Measurements from ENCODE around the gene HSP90AB1. TPM values are rescaled to one million over a fixed set of nuclear protein-coding genes. Genes with fewer than 3 reads are reported as not detected.

HSP90AB1 gene
- total and polyA plus RNA-seq, 9 of the 15 experiments (the other 6 are each of a cell fraction or from before 2014, with no cell fraction given) = 1,780 to 3,358 (median 2,262) TPM

- no peak for FAIRE-seq
- POLR2A ChIA-PET = interaction anchor here (0.5 to 8.7 kb wide), 6 partner anchors 10 to 241 kb away, joined by 3 to 116 read pairs (median 4); partner anchors contain the start of gene AARS2
- in situ Hi-C loops (cut with MboI) = no loop called here
These were observed 52.0 kb downstream of the HSP90AB1 start for GRCh38 chr6:44298864-44299263.

DNA sequence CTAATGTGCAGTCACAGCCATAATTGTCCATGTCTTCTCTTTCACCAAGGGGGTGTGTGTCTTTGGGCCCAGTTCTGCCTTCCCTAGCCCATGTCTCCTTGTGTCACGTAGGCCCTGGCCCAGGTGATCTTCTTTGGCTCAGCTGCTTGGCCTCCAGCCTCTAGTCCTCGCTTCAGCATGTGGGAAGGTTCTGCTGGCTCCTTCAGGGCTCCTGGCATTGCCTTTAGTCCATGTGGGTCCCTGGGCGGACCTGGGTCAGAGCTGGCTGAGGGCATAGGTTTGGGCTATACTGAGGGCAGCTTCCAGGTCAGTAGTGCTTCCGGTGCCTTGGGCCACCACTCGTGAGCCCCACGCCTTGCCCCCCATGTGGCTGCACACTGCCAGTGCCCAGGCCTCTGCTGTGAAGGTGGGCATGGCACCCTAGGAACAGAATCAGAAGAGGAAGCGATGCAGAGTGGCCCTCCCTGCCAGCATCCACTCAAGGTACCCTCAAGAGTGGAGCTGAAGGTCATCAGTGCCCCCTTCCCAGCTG lies 53.5 kb downstream of the HSP90AB1 start:
- Histone ChIP-seq H3K79me2 (ENCODE audit: control insufficient read depth, insufficient read depth, low read length) (no peaks in the 10 kb centered on the region), H3K9me3 (replicated peaks; ENCODE audit: control insufficient read depth, insufficient read depth, low read depth, low read length) (no peaks in the 10 kb centered on the region), H3K36me3 (ENCODE audit: control insufficient read depth, insufficient read depth, low read length) (peaks cover 53% of the 10 kb centered on the region), H3K9me1 (ENCODE audit: control insufficient read depth, insufficient read depth, low read length) (no peaks in the 10 kb centered on the region), H3K4me1 (replicated peaks in 1 of 2; ENCODE audit: control insufficient read depth in 2 of 2, insufficient read depth in 2 of 2, low read length in 2 of 2) (peaks cover 2 to 27% of the 10 kb centered on the region in 2 experiments; a peak in 4 of 5 replicates), H3K4me2 (ENCODE audit: insufficient read depth, low read length) (no peak overlapping the region), H3K27ac (ENCODE audit: extremely low read depth, low read depth, low read length) (no peak overlapping the region), H3K9ac (ENCODE audit: insufficient read depth in 1 of 2, low read depth in 2 of 2, low read length in 2 of 2) (no peak overlapping the region), H4K20me1 (replicated peaks; ENCODE audit: control insufficient read depth, insufficient read depth, low read length) (peaks cover 7% of the 10 kb centered on the region; the same call in 1 of the 2 replicates), H3K4me3 (no peak overlapping the region), H2AFZ (ENCODE audit: low read depth, low read length) (no peak overlapping the region), H3K27me3 (ENCODE audit: control insufficient read depth in 2 of 2, insufficient read depth in 2 of 2, low read length in 2 of 2) (peaks cover 20 to 25% of the 10 kb centered on the region in 2 experiments; a peak in 4 of 5 replicates)
- 77% methylated on average over 7 of the region's 7 CpGs for WGBS (ENCODE audit: insufficient coverage, low coverage, missing lambda C conversion rate)
- intact Hi-C loops (cut with micrococcal nuclease) (no loop called here), in situ Hi-C loops (cut with MboI) (no loop called here)
- TF ChIP-seq POLR2A (conservative IDR thresholded peaks at IDR 0.05) = peak; percentile 10; the same call in 1 of the 2 replicates
- no peak for TF ChIP-seq HMGN3 (IDR thresholded peaks at IDR 0.05; ENCODE audit: borderline replicate concordance, extremely low read depth, insufficient read length, low read depth, low read length)
- ChIA-PET CTCF (ENCODE audit: low intra/inter-chr PET ratio) (no interaction called here), POLR2A (interaction anchor here (0.6 to 2.3 kb wide), 8 partner anchors 9 to 146 kb away, joined by 3 to 7 read pairs (median 3); partner anchors contain the start of gene AARS2)
- DNase-seq (ENCODE audit: extremely low read depth in 1 of 4, low spot score in 3 of 4) (no peak), FAIRE-seq (no peak), ATAC-seq (no peak)
- no TSS peak for BruUV-seq (replicated peaks)

More at GRCh38 chr6:44298864-44299263, 52.0 kb downstream of the HSP90AB1 start:
- CTCF ChIA-PET (ENCODE audit: low intra/inter-chr PET ratio) = interaction anchor here (0.6 to 0.7 kb wide), 2 partner anchors 31 to 1205 kb away, joined by 3 to 5 read pairs; no protein-coding TSS in a partner anchor
- Histone ChIP-seq H3K9ac (ENCODE audit: insufficient read depth in 1 of 2, low read depth in 2 of 2, low read length in 2 of 2) (peak overlapping the region in 1 of 2 experiments; percentile 0; a peak in 1 of 4 replicates), H3K4me1 (replicated peaks in 1 of 2; ENCODE audit: control insufficient read depth in 2 of 2, insufficient read depth in 2 of 2, low read length in 2 of 2) (peaks cover 0 to 16% of the 10 kb centered on the region in 2 experiments; a peak in 4 of 5 replicates), H2AFZ (ENCODE audit: low read depth, low read length) (no peak overlapping the region), H3K36me3 (ENCODE audit: control insufficient read depth, insufficient read depth, low read length) (peaks cover 38% of the 10 kb centered on the region; the same call in 2 of the 3 replicates), H3K4me2 (ENCODE audit: insufficient read depth, low read length) (no peak overlapping the region), H3K4me3 (no peak overlapping the region), H4K20me1 (replicated peaks; ENCODE audit: control insufficient read depth, insufficient read depth, low read length) (peaks cover 9% of the 10 kb centered on the region; the same call in 1 of the 2 replicates), H3K27me3 (ENCODE audit: control insufficient read depth in 2 of 2, insufficient read depth in 2 of 2, low read length in 2 of 2) (peaks cover 24 to 30% of the 10 kb centered on the region in 2 experiments; a peak in 4 of 5 replicates), H3K27ac (ENCODE audit: extremely low read depth, low read depth, low read length) (no peak overlapping the region), H3K9me1 (ENCODE audit: control insufficient read depth, insufficient read depth, low read length) (no peaks in the 10 kb centered on the region), H3K9me3 (replicated peaks; ENCODE audit: control insufficient read depth, insufficient read depth, low read depth, low read length) (no peaks in the 10 kb centered on the region), H3K79me2 (ENCODE audit: control insufficient read depth, insufficient read depth, low read length) (no peaks in the 10 kb centered on the region)
- BruUV-seq (replicated peaks) = no TSS peak
- 60% methylated on average over 3 of the region's 3 CpGs for WGBS (ENCODE audit: insufficient coverage, low coverage, missing lambda C conversion rate)
- ATAC-seq = no peak
- 0 out of 2 replicates have a peak, but pooled peaks have one; percentile 3 for TF ChIP-seq POLR2AphosphoS5 (IDR thresholded peaks at IDR 0.05; ENCODE audit: control insufficient read depth, insufficient read depth, low read depth, low read length)
- no peak for TF ChIP-seq THRAP3 (IDR thresholded peaks at IDR 0.05; ENCODE audit: borderline replicate concordance)
- peak; percentile 64 for TF ChIP-seq SUPT5H (IDR thresholded peaks at IDR 0.05)
- intact Hi-C loops (cut with micrococcal nuclease) = no loop called here
- no peak for DNase-seq (ENCODE audit: extremely low read depth in 1 of 4, low spot score in 3 of 4)

Measured in K562 (cell line).